HG03571 (cell line): ENCODE results near the gene SLC25A29.
"Not testable (repeated sequence)": the region's sequence is repeated elsewhere in the genome, so short reads cannot be mapped to it uniquely, and the experiment has no call there.

Source experiments
- ATAC-seq: cut with Tn5 transposase; IDR thresholded peaks from one replicate; pipeline ENCODE4 v1.9.1; 2021; ENCODE audit not compliant: unreplicated experiment

Gene SLC25A29

GRCh38 chr14:100312877-100313400, 6.7 kb upstream of the SLC25A29 start:
- no peak for ATAC-seq

- not testable (repeated sequence) for ATAC-seq
Observed at GRCh38 chr14:100312110-100312876, 6.0 kb upstream of the SLC25A29 start.

GRCh38 chr14:100309028-100309737, 2.9 kb upstream of the SLC25A29 start:
- no peak for ATAC-seq

- not testable (repeated sequence) for ATAC-seq
Observed at GRCh38 chr14:100308427-100308792, 2.2 kb upstream of the SLC25A29 start.

- ATAC-seq, result no peak
Observed at GRCh38 chr14:100307766-100308426, 1.7 kb upstream of the SLC25A29 start.

- ATAC-seq, result no peak
Observed at GRCh38 chr14:100306998-100307765, 938 bp upstream of the SLC25A29 start.

GRCh38 chr14:100305324-100306100, 732 bp downstream of the SLC25A29 start:
- ATAC-seq, result no peak

- no peak for ATAC-seq
Observed at GRCh38 chr14:100304825-100305323, 1.4 kb downstream of the SLC25A29 start.

GRCh38 chr14:100303925-100304324, 2.3 kb downstream of the SLC25A29 start:
- ATAC-seq, result no peak

GRCh38 chr14:100303179-100303578, 3.1 kb downstream of the SLC25A29 start:
- ATAC-seq, result no peak

GRCh38 chr14:100302616-100303015, 3.6 kb downstream of the SLC25A29 start:
- ATAC-seq, result no peak

- ATAC-seq, result no peak
Observed at GRCh38 chr14:100299238-100299560, 7.0 kb downstream of the SLC25A29 start.

- ATAC-seq, result no peak
Observed at GRCh38 chr14:100298551-100299237, 7.5 kb downstream of the SLC25A29 start.

GRCh38 chr14:100297320-100298300, 8.6 kb downstream of the SLC25A29 start:
- peak; percentile 62 for ATAC-seq

- ATAC-seq, result not testable (repeated sequence)
Observed at GRCh38 chr14:100296729-100297128, 9.5 kb downstream of the SLC25A29 start.

GRCh38 chr14:100296106-100296651, 10.1 kb downstream of the SLC25A29 start:
- ATAC-seq, result no peak

GRCh38 chr14:100295376-100296105, 10.7 kb downstream of the SLC25A29 start:
- ATAC-seq, result no peak
